ENCODE results near the gene CCDC81.

Gene CCDC81

DNA sequence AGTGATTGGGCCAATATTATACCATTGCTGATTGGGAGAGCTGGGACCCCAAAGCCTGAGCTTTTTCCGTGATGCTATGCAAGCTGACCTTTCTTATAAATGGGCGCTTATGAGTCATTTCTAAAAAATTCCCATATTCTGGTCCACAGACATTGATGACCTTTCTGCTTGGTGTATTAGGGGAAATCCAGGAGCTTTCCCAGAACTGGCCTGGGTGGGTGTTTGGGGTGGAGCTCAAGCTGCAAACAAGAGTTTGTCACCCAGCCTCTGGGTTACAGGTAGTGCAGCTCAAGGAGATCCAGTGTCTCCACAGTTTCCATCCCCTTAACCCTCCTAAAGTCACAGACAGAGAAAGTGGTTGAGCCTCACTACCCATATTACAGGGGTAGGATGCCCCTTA lies 67.7 kb downstream of the CCDC81 start:
- no peak for DNase-seq

DNA sequence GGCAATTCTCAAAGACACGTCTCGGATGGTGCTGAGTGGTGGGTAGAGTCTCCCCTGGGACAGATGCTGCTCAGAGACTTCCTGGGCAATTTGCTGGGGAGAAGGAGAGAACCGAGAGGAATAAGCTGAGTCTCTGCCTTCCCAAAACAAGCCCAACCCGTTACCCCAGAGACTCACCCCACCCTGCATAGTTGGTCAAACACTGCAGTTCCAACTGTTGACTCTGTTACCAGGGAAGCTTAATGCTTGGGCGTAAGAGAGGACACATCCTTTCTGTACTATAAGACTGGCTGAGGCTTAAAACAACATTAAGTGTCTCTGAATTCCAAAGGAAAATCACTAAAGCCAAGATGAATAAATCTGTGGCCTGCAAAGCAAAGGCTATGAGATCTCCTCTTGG lies 68.1 kb downstream of the CCDC81 start:
- no peak for DNase-seq

DNA sequence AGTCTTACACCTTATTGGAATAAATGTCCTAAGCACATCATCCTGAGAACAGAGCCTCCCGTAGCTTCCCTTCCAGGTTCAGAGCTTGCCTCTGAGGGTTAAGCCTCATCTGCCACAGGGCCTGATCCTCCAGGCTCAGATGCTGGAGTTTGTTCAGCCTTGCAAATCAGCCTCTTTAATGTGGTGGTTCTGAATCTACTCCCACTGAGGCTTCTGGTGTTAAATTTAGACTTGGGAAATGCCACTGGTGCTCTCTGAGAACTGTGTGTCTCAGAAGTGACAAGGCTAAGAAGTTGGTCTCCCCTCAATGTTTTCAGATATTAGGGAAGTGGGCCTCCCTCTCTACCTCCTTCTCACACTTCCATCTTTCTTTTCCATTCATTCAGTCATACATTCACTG lies 68.7 kb downstream of the CCDC81 start:
- no peak for DNase-seq

DNA sequence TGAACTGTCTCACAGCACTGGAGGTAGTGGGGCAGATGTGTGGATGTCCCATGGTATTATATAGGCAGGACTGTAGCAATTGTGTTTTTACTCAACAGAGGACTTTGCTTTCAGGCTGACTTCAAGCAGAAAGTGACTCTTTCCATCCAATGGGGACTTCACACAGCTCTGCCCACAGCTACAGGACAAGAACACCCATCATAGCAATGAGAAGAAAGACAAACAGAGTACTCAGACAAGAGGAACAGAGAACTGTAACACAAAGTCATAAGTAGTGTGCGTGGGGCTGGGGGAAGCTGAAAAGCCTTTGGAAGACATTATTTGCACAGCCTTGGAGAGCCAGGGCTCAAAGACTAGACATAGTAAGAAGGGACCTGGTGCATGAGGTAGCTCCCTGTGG lies 70.3 kb downstream of the CCDC81 start:
- no peak for DNase-seq

DNA sequence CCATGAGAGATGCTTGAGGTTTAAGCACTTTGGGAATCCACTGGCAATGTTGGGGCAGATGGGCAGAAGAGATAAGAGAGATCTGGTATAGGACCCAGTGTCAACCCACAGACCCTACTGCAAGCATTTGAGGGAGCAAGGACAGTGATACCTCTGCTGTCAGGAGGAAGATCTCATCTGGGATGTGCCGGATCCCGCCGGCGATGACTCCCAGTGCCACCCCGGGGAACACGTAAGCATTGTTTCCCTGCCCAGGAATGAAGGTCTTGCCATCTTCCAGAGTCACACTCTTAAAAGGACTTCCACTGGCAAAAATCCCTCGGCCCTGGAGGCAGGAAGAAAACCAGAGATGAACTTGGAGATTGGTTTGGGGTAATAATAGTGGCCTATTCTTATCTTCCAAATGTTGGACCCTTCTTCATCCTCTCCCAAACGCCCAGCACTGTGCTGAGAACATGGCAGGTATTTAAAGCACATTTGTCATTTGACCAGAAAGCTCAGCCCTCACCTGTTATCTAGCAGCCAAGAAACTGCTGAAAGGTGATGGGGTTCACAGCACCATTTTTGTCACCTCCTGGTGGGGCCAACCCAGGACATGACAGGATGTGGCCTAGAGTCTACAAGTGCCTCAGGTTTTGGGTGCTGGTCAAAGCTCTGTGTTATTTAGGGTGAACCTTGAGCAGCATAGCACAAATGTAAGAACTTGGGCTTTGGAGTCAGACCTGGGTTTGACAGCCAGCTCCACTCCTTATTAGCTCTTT lies 71.7 kb downstream of the CCDC81 start:
- no peak for DNase-seq

DNA sequence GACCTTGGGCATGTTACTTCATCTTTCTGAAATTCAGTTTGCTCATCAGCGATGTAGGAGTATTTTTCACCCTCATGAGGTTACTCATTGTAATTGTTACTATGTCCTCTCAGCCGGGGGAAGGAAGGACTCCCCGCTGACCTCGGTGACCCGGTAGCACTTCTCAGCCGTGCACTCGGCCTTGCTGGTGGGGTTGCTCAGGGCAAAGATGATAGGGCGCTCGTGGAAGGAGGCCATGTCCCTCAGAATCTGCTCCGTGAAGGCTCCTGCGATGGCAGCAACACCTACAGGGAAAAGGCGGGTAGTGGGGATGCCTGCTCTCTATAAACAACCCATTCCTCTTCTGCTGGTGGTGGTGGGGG lies 72.2 kb downstream of the CCDC81 start:
- DNase-seq: no peak

DNA sequence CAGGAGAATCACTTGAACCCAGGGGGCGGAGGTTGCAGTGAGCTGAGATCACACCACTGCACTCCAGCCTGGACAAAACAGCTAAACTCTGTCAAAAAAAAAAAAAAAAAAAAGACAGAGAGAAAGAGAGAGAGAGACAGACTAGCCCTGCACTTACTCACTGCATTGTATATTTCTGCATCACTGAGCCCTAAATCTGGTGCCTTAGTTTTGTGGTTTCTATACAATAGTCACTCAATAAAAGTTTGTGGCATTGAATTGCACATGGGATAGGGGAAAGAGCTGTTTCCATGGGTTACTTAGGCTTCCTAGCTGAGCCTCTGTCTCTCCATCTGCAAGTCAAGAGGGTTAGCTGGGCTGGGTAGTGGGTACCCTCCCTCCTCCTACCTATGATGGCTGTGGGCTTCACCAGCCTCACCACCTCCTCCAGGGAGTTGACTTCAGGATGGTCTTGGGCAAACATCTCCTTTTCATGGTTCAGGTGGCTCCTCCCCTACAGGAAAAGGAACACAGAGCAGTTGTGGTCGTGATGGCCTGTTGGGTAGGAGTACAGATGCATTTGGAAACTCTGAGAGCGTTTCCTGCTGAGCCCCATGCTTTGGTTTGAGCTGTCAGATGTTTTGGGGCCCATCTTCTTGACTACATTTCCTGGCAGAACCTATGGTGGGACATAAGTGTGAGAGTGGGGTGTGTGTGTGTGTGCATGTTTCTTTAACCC lies 73.2 kb downstream of the CCDC81 start:
- no peak for DNase-seq

DNA sequence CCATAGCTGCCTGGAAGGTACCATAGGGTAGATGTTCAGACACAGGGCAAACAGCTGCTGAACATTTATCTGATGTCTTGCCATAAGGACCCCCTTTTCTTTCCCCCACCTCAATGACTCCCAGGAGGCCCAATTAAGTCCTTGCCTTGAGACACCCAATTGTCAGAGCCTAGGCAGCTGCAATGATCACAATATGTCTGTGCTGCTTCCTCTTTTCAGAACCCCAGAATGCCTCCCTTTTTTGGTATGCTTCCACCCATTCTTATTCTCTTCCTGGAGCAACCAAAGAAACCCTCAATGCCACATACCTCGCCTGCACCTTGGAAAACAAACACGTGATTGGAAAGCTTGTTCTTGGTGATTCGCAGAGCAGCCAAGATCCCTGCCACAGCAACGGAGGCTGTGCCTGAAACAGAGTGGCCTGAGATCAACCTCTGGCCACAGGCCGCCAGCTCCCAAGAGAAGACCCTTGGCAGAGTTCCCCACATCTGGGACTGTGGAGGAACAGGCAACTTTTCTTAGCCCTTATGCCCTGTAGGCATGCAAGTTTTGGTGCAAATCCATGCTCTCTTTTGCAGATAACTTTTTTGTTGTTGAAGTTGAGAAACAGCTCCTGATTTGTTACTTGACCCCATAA lies 75.4 kb downstream of the CCDC81 start:
- DNase-seq: no peak

DNA sequence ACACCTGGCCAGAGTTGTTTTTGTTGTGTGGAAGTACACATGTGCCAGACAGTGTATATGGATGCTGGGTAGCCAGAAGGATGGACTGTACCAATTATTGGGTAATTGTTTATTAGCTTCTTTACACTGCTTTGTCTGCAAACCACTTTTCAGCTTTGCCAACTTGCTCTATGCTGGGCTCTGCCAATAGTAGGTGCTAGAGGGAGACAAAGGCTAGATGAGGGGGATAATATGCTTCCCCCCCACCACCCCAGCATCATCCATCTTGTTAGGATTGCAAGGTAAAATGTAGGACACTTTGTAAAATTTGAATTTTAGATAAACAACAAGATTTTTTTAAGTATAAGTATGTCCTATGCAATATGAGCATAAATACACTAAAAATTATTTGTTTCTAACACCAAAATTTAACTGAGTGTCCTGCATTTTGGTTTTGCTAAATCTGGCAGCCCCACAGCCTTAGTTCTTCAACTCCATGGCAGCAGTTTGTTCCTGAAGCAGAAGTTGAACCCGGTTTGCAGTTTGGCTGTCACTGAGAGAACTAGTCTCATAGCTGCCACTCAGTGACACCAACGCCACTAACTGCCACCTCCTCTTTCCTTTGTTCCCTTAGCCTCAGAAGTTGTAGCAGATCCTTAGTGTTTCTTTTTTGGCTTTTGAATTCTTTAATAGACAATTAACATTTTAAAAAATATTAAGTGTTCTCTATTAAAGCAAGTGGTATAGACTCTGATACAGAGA lies 78.8 kb downstream of the CCDC81 start:
- DNase-seq: no peak

DNA sequence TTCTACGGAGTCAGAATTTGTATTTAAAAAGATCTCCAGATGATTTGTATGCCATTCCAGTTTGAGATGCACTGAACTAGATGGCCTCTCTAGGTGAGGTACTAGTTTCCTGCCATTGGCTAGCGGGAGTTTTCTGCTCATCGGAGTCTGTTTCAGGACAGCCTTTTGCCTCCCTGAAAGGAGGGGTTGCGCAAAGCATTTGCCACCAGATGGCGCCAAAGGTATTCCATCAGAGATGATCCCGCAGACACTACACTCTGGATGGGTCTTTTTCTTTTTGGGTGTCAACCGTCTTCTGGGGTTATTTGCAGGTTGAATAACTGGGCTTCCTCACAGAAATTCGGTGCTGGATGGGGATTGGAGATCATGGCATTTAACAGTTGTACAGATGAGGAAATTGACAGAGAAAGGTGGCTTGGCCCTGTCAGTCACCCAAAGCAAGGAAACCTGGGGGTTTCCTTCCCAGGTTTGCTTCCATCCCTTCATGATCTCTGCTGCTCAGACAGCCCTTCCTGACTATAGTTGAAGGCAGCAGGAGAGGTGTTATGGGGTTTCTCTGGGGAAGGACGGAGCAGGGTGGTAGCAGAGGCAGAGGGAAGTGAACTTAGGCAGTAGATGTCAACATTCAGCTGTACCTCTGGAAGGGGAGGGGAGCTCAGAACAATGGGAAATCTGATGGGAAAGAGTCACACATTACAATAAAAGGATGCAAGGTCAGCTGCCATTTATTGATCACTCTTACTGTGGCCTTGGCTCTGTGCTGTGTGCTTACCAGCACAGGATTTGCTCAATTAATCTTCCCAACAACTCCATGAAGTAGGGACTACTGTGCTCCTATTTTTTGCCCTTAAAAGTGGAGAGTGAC lies 81.6 kb downstream of the CCDC81 start:
- DNase-seq: no peak

DNA sequence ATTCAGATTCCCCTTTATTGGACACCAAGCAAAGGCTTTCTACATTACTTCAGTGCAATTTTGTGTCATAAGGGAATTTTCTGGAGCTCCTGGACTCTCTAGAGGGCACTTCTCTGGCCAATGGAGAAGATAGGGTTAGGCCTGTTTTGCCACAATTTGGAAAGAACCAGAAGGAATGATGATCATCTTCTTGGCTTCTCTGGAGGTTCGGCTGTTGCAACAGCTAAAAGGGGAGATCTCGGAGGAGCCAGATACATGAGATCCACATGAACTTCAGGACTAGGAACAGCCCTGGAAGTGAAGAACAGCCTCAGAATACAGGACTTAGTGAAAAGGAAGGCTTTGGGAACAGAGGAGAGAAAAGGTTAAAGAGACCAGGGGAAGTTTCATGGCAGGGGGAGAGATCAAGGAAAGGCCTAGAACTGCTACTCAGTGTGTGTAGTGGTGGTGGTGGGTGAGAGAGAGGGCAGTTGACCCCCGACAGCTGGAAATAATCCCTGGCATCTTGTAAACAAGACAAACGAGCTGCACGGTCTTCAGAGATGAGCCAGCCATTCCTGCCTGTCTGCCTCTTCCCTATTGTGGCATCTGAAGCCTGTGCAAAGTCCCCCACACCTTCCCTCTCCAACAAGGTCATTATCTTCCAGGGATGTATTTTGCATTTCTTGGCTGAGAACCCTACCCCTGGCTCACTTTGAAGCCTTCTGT lies 83.8 kb downstream of the CCDC81 start:
- no peak for DNase-seq

DNA sequence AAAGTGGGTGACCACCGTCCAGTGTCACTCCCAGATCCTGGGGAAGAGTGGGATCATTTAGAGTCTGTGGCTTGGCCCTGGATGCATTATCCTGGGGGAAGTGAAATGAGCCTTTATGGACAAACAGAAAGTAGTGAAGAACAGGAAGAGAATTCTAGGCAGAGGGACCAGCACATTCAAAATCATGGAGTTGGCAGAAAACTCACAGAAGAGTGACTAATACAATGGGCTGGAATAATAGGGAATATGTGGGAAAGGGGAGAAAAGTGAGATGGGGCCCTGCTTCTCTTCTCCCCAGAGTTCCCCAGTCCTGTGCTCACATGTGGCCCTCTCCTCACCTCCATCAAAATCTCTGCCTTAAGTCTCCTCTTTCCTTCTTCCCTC lies 84.3 kb downstream of the CCDC81 start:
- DNase-seq: no peak

DNA sequence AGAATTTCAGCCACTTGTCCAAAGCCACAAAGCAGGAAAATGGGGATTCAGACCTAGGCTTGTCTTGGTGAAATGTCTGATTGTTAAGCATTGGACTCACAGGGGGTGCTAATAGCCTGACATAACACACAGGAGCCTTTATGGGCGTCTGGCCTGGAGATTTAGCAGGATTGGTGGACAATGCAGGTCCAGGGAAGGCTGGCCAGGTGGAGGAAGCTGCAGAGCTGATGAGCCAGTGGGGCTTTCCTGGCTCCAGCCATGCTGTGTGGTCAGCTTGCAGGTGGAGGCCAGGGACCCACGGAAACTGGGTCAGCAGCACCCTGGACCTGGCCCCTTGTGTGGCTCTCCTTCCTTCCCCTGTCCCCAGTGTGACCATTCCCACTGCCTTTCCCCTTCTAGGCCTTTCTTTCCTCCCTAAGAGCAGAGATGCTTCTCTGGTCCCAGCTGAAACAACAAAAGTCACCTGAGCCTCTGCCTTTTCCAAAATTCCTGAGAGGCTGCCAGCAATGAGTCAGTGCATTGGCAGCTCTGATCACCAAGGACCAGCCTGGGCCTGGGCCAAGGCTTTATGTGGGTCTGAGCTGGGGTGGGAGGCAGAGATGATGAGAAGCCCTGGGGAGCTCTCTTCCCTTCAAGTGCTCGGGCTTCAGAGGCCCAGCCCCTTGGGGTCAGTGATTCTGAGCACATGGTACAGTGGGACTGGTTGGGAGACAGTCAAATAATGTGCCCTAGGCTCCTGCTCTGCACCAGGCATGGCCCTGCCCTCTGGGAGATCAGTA lies 85.2 kb downstream of the CCDC81 start:
- no peak for DNase-seq

DNA sequence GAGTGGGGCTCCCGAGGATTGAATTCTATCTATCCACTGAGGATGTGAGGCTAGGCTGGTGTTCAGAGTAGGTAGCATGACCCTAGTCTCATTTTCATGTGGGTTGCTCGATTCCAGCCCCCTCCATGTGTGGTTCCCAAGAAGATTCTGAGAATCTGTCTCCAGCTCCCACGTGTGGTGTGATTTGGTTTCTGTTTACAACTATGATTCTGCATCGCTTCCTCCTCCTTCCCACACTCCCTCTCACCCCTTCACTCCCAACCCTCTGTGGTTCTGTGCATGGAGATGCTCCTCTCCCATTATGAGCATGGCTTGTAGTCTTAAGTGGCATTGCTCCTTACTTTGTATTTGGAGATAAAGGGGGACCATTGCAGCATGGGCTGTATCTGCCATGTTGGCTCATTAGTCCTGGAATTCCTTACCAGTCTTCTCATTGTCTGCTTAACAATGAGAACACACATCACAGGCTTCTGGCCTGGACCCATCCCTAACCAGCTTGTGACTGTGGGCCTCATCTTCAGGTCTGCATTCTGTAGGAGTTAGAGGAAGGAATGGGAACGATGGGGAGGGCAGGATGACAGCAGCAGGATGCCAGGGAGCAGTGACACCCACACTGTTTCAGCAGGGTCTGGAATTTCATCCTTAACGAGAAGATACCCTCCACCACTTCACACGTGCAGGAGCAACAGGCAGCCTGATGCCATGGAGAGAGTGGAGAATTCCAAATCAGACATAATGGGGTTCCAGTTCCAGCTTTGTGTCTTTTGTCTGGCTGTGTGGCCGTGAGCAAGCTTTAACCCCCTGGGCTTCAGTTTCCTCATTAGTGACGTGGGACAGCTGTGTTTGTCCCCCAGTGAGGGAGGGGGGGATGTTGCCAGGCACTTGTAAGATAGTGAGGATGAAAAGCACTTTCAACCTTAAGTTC lies 86.0 kb downstream of the CCDC81 start:
- DNase-seq: no peak

DNA sequence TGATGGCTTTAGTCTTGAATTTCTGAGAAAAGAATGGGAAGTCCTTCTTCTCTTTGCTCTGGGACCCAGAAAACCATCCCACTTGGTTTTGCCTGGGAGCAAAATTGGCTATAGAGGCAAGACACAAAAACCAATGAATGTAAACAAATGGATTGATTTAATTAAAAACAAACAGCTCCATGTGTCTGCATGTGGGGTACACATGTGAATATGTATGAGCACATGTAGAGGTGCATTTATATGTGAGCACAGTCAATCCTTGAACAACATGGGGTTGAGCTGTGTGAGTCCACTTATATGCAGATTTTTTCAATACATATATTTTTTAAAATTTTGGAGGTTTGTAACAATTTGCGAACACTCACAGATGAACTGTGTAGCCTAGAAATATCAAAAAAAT lies 87.2 kb downstream of the CCDC81 start:
- no peak for DNase-seq

DNA sequence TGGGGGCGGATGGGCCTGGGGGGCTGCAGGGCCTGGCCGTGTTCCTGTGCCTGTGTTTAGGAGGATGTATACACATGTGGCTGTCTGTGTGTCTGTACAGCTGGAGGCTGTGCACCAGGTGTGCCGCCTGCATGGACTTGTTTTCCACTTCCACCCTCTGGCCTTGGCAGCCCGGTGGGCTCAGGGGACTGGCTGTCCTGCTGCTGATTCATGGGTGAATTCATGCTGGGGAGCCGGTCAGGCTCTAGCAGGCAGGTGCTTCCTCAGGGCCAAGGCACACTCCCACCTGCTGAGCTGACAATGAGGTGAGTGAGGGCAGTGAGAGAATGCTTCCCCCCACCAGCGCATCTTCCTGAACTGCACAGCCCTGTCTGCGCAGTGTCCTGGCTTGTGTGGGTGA lies 88.4 kb downstream of the CCDC81 start:
- DNase-seq: no peak

DNA sequence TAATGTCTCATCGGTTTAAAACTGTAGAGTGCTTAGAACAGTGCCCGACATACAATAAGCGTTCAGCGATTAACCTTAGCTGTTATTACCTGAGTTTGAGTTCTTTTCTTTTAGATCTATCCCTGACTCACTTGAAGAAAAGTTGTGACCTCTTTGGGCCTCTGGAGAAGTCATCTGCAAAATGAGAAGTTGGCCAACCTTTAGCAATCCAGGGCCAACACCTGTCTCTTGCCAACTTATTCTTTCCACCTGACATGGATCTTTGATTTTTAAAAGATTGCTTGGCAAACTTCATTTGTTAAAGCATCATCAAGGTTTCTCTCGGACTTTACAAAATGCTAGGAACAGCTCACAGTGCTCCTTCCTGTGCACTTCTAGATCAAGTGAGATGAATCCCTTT lies 89.3 kb downstream of the CCDC81 start:
- DNase-seq: no peak

DNA sequence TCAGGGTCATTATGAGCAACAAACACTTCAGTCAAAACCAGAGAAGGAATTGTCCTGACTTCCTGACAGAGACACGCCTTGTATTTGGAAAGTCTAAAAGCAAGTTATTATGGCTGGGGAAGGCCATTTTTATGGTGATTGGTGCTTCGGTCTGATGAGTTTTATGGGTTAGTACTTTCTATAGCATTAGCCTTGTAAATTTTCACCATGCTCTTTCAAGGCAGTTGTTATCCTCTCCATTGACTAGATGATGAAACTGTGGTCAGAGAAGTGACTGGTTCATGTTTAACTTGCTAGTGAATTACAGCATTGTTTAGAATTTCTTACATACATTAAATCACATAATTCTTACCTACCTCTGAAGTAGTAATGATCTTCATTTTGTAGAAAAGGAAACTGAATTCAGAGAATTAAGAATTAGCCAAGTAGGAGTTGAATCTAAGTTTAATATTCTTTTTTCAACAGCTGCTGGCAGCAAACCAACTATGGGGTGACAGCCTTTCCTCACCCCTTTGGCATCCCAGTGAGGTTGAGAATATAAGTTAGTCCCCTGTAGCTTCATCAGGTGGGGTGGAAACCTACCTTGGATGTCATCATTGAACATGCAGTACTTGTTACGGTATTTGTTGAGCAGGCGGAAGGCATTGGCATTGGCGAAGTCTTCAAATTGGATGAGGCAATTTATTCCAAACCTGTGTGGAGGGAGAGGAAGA lies 90.0 kb downstream of the CCDC81 start:
- DNase-seq: no peak

DNA sequence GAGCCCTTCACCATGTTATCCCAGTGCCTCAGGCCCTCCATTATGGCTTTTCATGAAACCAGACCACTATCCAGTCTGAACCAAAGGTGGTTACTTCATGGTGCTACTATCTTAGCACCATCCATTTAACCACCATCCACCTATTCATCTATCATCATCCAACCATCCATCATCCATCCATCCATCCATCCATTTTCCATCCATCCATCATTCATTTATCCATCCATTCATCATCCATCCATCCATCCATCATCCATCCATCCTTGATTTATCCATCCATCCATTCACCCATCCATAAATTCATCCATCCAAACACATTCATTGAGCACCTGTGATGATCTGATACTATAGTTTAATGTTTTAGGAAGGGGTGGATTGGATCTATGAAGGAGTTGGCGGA lies 93.5 kb downstream of the CCDC81 start:
- DNase-seq: no peak
